OCI-LY1 (cell line): Measurements from ENCODE around the gene SDK2.

Experiments used
- H2AFZ ChIP-seq: fragments of 200-600 bp; sonication (generic), shearing (Covaris generic); 2 replicates; pipeline ENCODE4 v1.6.0; 2014; ENCODE audit warnings: antibody characterized with exemption, mild to moderate bottlenecking, low read length
- H3F3A ChIP-seq: fragments of 200-600 bp; sonication (generic), shearing (Covaris generic); 2 replicates; pipeline ENCODE4 v1.6.0; 2014; ENCODE audit warnings: mild to moderate bottlenecking, antibody characterized with exemption, low read length, moderate library complexity; ENCODE audit not compliant: insufficient read depth
- H3K27ac ChIP-seq: fragments of 200-600 bp; sonication (generic); 2 replicates; pipeline ENCODE4 v1.5.1; 2014; ENCODE audit warnings: low read length, mixed run types, mild to moderate bottlenecking, low read depth; ENCODE audit not compliant: poor library complexity, severe bottlenecking
- H3K27me3 ChIP-seq: fragments of 200-600 bp; sonication (generic); 2 replicates; pipeline ENCODE4 v1.6.0; 2014; ENCODE audit warnings: antibody characterized with exemption, mild to moderate bottlenecking, low read length, moderate library complexity; ENCODE audit not compliant: insufficient read depth
- H3K36me3 ChIP-seq: fragments of 200-600 bp; sonication (generic); 2 replicates; pipeline ENCODE4 v1.6.1; 2014; ENCODE audit warnings: mild to moderate bottlenecking, antibody characterized with exemption, low read length, moderate library complexity, mixed read lengths; ENCODE audit not compliant: insufficient read depth
- H3K4me1 ChIP-seq: fragments of 200-600 bp; sonication (generic); 2 replicates; pipeline ENCODE4 v1.5.1; 2014; ENCODE audit warnings: mild to moderate bottlenecking, low read length, moderate library complexity; ENCODE audit not compliant: insufficient read depth, severe bottlenecking
- H3K4me2 ChIP-seq: fragments of 200-600 bp; sonication (generic), shearing (Covaris generic); 2 replicates; pipeline ENCODE4 v1.6.1; 2014; ENCODE audit warnings: low read length
- H3K4me3 ChIP-seq: fragments of 200-600 bp; sonication (generic); 2 replicates; pipeline ENCODE4 v1.5.1; 2014; ENCODE audit warnings: low read length, low read depth, mild to moderate bottlenecking, mixed read lengths; ENCODE audit not compliant: poor library complexity, severe bottlenecking
- H3K79me2 ChIP-seq: fragments of 200-600 bp; shearing (Covaris generic); 2 replicates; pipeline ENCODE4 v1.6.1; 2016; ENCODE audit warnings: mixed run types, low read length, mixed read lengths; ENCODE audit not compliant: insufficient read depth
- H3K9ac ChIP-seq: fragments of 200-600 bp; sonication (generic), shearing (Covaris generic); 2 replicates; pipeline ENCODE4 v1.6.1; 2014; ENCODE audit warnings: mild to moderate bottlenecking, low read length, mixed read lengths
- H3K9me2 ChIP-seq: fragments of 200-600 bp; sonication (generic), shearing (Covaris generic); 2 replicates; pipeline ENCODE4 v1.6.1; 2014; ENCODE audit warnings: low read depth, mild to moderate bottlenecking, low read length, mixed read lengths
- H3K9me3 ChIP-seq: fragments of 200-600 bp; shearing (Covaris generic); 2 replicates; pipeline ENCODE4 v1.6.1; 2014; ENCODE audit warnings: low read length, mixed read lengths
- H4K20me1 ChIP-seq: fragments of 200-600 bp; sonication (generic), shearing (Covaris generic); 2 replicates; pipeline ENCODE4 v1.6.0; 2016; ENCODE audit warnings: mild to moderate bottlenecking, low read length; ENCODE audit not compliant: insufficient read depth
- CTCF ChIP-seq: fragments of 200-600 bp; sonication (generic), shearing (Covaris generic); IDR thresholded peaks from 2 replicates; pipeline ENCODE4 v1.5.1; 2017; ENCODE audit warnings: mild to moderate bottlenecking, antibody characterized with exemption, low read length, moderate library complexity, mixed read lengths
- EZH2 ChIP-seq: fragments of 200-600 bp; sonication (generic), shearing (Covaris generic); IDR thresholded peaks from 2 replicates; pipeline ENCODE4 v1.8.0; 2017; ENCODE audit warnings: borderline replicate concordance, mixed run types, mild to moderate bottlenecking, antibody characterized with exemption, low read length, moderate library complexity, mixed read lengths

SDK2 gene

DNA sequence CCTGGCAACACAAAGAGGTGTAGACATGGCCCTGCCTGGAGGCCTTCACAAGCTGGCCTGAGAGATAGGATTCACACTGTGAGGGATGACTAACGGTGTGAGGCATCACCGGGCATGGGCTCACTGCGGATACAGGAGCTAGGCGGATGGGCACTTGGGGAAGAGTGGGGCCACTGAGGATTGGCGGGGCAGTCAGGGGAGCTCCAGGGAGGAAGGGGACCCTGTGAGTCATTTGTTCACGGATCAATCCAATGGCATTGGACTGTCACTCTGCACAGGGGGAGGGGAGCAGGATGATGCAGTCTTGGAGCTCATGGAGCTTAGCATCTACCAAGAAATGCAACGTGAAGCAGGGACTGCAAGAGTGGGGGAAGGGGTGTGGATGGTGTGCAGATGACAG lies 117.3 kb downstream of the SDK2 start:
- Histone ChIP-seq H3K27me3 (no peaks in the 10 kb centered on the region; the same call in 1 of the 2 replicates), H3K9me2 (no peaks in the 10 kb centered on the region), H3K4me3 (no peak overlapping the region), H3K79me2 (no peaks in the 10 kb centered on the region), H4K20me1 (no peaks in the 10 kb centered on the region), H3F3A (no peaks in the 10 kb centered on the region), H3K27ac (no peak overlapping the region), H2AFZ (no peak overlapping the region), H3K4me2 (no peak overlapping the region), H3K4me1 (no peaks in the 10 kb centered on the region), H3K9ac (no peak overlapping the region), H3K9me3 (no peaks in the 10 kb centered on the region), H3K36me3 (no peaks in the 10 kb centered on the region)
- no peak for TF ChIP-seq CTCF
- TF ChIP-seq EZH2: no peak

DNA sequence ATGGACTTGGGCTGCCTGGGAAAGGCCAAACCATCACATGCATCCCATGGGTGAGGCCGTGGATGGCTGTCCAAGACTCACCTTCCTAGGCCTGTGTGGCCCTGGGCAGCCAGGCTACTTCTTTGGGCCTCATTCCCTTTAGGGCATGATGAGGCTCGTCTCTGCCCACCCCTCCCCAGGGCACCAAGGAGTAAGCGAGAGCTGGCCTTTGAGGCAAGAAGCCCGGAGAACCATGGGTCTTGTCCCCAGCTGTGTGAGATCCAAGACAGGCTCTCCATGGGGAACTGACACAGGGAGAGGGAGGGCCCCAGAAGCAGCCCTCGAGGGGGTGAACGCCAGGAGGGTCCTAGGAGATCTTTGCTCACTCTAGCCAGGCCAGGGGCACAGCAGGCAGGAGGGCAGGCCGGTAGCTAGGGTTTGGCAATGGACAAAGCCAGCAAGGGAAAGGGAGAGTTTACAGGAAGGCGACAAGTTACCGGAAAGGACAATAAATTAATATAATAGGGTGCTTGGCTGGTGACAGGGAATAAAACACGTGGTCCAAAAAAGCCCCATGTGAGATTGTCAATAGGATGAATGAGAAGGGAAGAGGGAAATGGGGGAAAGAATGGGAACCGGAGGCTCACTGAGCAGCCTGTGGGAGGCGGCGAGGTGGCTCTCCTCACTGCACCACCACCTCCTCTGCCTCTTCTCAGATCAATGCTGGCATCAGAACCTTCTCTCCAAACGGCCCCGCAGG lies 119.1 kb downstream of the SDK2 start:
- no peaks in the 10 kb centered on the region; the same call in 1 of the 2 replicates for H3K27me3 ChIP-seq
- no peak overlapping the region for H3K4me2 ChIP-seq

DNA sequence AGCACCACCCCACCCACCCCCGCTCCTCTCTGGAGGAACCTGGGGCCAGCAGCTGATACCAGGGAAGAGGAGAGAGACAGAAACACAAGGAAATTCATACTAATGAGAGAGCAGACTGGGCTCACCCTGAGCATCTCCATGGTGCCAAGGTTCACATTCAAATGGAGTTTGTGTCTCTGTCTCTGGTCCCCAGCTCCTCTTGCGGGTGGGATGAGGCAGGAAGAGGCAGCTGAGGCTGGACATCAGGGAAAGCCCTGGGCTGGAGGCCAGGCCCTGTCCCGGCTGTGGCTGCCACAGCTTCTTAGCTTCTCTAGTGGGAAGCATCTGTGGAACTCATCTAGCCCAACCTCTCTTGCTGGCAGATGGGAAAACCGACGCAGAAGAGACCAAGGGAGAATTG lies 121.5 kb downstream of the SDK2 start:
- Histone ChIP-seq H3K27me3 (no peaks in the 10 kb centered on the region; the same call in 1 of the 2 replicates), H3K9me3 (no peaks in the 10 kb centered on the region), H2AFZ (no peak overlapping the region), H4K20me1 (no peaks in the 10 kb centered on the region), H3K79me2 (no peaks in the 10 kb centered on the region), H3K27ac (no peak overlapping the region), H3F3A (no peaks in the 10 kb centered on the region), H3K9ac (no peak overlapping the region), H3K4me3 (no peak overlapping the region), H3K9me2 (no peaks in the 10 kb centered on the region), H3K4me1 (no peaks in the 10 kb centered on the region), H3K36me3 (no peaks in the 10 kb centered on the region), H3K4me2 (no peak overlapping the region)
- TF ChIP-seq EZH2 (no peak), CTCF (no peak)

More for the DNA sequence above, 119.1 kb downstream of the SDK2 start:
- Histone ChIP-seq H3F3A (no peaks in the 10 kb centered on the region), H3K4me3 (no peak overlapping the region), H3K27ac (no peak overlapping the region), H3K79me2 (no peaks in the 10 kb centered on the region), H4K20me1 (no peaks in the 10 kb centered on the region), H3K9me2 (no peaks in the 10 kb centered on the region), H2AFZ (no peak overlapping the region), H3K9ac (no peak overlapping the region), H3K4me1 (no peaks in the 10 kb centered on the region), H3K36me3 (no peaks in the 10 kb centered on the region), H3K9me3 (no peaks in the 10 kb centered on the region)
- TF ChIP-seq CTCF (no peak), EZH2 (no peak)
